H9 (cell line): Measurements from ENCODE around the gene SP2. TPM values are rescaled to one million over a fixed set of nuclear protein-coding genes. Genes with fewer than 3 reads are reported as not detected.

ENCODE experiments used
- DNase-seq: peaks from one replicate; pipeline ENCODE4 v3.0.0-alpha.2; 2017
- H2AFZ ChIP-seq: one replicate; pipeline ENCODE4 v1.6.1; 2013; ENCODE audit warnings: mild to moderate bottlenecking, low read length, control low read depth, moderate library complexity
- H2AK5ac ChIP-seq: 2 replicates; pipeline ENCODE4 v1.6.1; 2013; ENCODE audit warnings: low read length, control low read depth, mixed read lengths; ENCODE audit not compliant: insufficient read length
- H2BK120ac ChIP-seq: one replicate; pipeline ENCODE4 v1.6.1; 2013; ENCODE audit warnings: low read depth, mild to moderate bottlenecking, low read length, control low read depth, inconsistent platforms; ENCODE audit not compliant: poor library complexity, severe bottlenecking
- H2BK12ac ChIP-seq: 2 replicates; pipeline ENCODE4 v1.6.1; 2013; ENCODE audit warnings: low read length, control low read depth, mixed read lengths, low read depth; ENCODE audit not compliant: insufficient read length
- H2BK15ac ChIP-seq: 2 replicates; pipeline ENCODE4 v1.6.1; 2013; ENCODE audit warnings: low read depth, low read length, control low read depth
- H2BK20ac ChIP-seq: one replicate; pipeline ENCODE4 v1.6.1; 2013; ENCODE audit warnings: low read depth, mild to moderate bottlenecking, low read length, control low read depth, inconsistent platforms; ENCODE audit not compliant: poor library complexity, severe bottlenecking
- H2BK5ac ChIP-seq: 2 replicates; pipeline ENCODE4 v1.6.1; 2013; ENCODE audit warnings: low read length, control low read depth, mixed read lengths; ENCODE audit not compliant: insufficient read length
- H3K14ac ChIP-seq: 2 replicates; pipeline ENCODE4 v1.6.1; 2013; ENCODE audit warnings: low read length, control low read depth; ENCODE audit not compliant: insufficient read depth
- H3K18ac ChIP-seq: 2 replicates; pipeline ENCODE4 v1.6.1; 2013; ENCODE audit warnings: low read depth, mild to moderate bottlenecking, mixed read lengths, low read length, control low read depth; ENCODE audit not compliant: insufficient read length
- H3K23ac ChIP-seq: 2 replicates; pipeline ENCODE4 v1.6.1; 2013; ENCODE audit warnings: low read length, control low read depth, mixed read lengths, low read depth; ENCODE audit not compliant: insufficient read length
- H3K23me2 ChIP-seq: 2 replicates; pipeline ENCODE4 v1.6.1; 2013; ENCODE audit warnings: low read depth, mild to moderate bottlenecking, mixed read lengths, low read length, control low read depth; ENCODE audit not compliant: insufficient read length, poor library complexity, severe bottlenecking
- H3K27ac ChIP-seq: 2 replicates; pipeline ENCODE4 v1.5.1; 2013; ENCODE audit warnings: low read length, control low read depth, mixed read lengths, low read depth; ENCODE audit not compliant: insufficient read length
- H3K27me3 ChIP-seq: 2 replicates; pipeline ENCODE4 v1.6.1; 2013; ENCODE audit warnings: low read length, control low read depth, inconsistent platforms; ENCODE audit not compliant: insufficient read depth
- H3K4ac ChIP-seq: 2 replicates; pipeline ENCODE4 v1.6.1; 2013; ENCODE audit warnings: low read depth, mild to moderate bottlenecking, control low read depth, inconsistent platforms, low read length, moderate library complexity
- H3K4me1 ChIP-seq: 2 replicates; pipeline ENCODE4 v1.6.1; 2013; ENCODE audit warnings: low read length, control low read depth, inconsistent platforms; ENCODE audit not compliant: insufficient read depth
- H3K4me2 ChIP-seq: 2 replicates; pipeline ENCODE4 v1.6.1; 2013; ENCODE audit warnings: low read length, control low read depth, mixed read lengths; ENCODE audit not compliant: insufficient read length, insufficient read depth
- H3K56ac ChIP-seq: 2 replicates; pipeline ENCODE4 v1.6.1; 2013; ENCODE audit warnings: low read depth, mild to moderate bottlenecking, mixed read lengths, low read length, control low read depth; ENCODE audit not compliant: insufficient read length
- H3K79me1 ChIP-seq: 2 replicates; pipeline ENCODE4 v1.6.1; 2013; ENCODE audit warnings: low read depth, mild to moderate bottlenecking, moderate library complexity, low read length, control low read depth, inconsistent platforms; ENCODE audit not compliant: insufficient read depth, poor library complexity, severe bottlenecking
- H3K79me2 ChIP-seq: 2 replicates; pipeline ENCODE4 v1.6.1; 2013; ENCODE audit warnings: low read length, control low read depth, inconsistent platforms; ENCODE audit not compliant: insufficient read depth
- H3K9ac ChIP-seq: 2 replicates; pipeline ENCODE4 v1.6.1; 2013; ENCODE audit warnings: low read length, control low read depth, mixed read lengths; ENCODE audit not compliant: insufficient read length; ENCODE audit errors: extremely low read depth
- H3K9me3 ChIP-seq: one replicate; pipeline ENCODE4 v1.6.1; 2013; ENCODE audit warnings: low read depth, low read length, inconsistent platforms; ENCODE audit not compliant: control insufficient read depth
- H3T11ph ChIP-seq: one replicate; pipeline ENCODE4 v1.6.1; 2013; ENCODE audit warnings: mild to moderate bottlenecking, low read length, control low read depth, inconsistent platforms
- H4K20me1 ChIP-seq: one replicate; pipeline ENCODE4 v1.6.1; 2013; ENCODE audit not compliant: control insufficient read depth, insufficient read length, insufficient read depth
- H4K5ac ChIP-seq: 2 replicates; pipeline ENCODE4 v1.6.1; 2013; ENCODE audit warnings: low read depth, mild to moderate bottlenecking, mixed read lengths, low read length, control low read depth; ENCODE audit not compliant: insufficient read length
- H4K8ac ChIP-seq: replicated peaks from 2 replicates; pipeline ENCODE4 v1.6.1; 2013; ENCODE audit warnings: low read length, control low read depth, mixed read lengths, low read depth; ENCODE audit not compliant: insufficient read length
- H4K91ac ChIP-seq: 2 replicates; pipeline ENCODE4 v1.6.1; 2013; ENCODE audit warnings: low read depth, mild to moderate bottlenecking, moderate library complexity, mixed read lengths, low read length, control low read depth; ENCODE audit not compliant: insufficient read length
- H3K27ac Mint-ChIP-seq, 3 experiments: 2 replicates in 2 of 3; 3 replicates in 1 of 3; pipeline ENCODE4 v1.8.0; 2020 to 2021; ENCODE audit warnings: mixed read lengths in 3 of 3, mild to moderate bottlenecking in 1 of 3, moderate library complexity in 1 of 3
- H3K27me3 Mint-ChIP-seq: 2 replicates; pipeline ENCODE4 v1.8.0; 2021; ENCODE audit warnings: low read depth, mild to moderate bottlenecking, moderate library complexity, mixed read lengths
- H3K36me3 Mint-ChIP-seq, 3 experiments: 2 replicates in 2 of 3; 3 replicates in 1 of 3; pipeline ENCODE4 v1.8.0; 2020 to 2021; ENCODE audit warnings: low read depth in 3 of 3, mixed read lengths in 3 of 3; ENCODE audit not compliant: insufficient read depth in 1 of 3
- H3K4me1 Mint-ChIP-seq, 2 experiments: 2 replicates each; pipeline ENCODE4 v1.8.0; 2020; ENCODE audit warnings: mixed read lengths in 2 of 2
- H3K4me3 Mint-ChIP-seq, 2 experiments: 2 replicates in 1 of 2; 3 replicates in 1 of 2; pipeline ENCODE4 v1.8.0; 2020 to 2021; ENCODE audit warnings: mild to moderate bottlenecking in 2 of 2, mixed read lengths in 2 of 2, moderate library complexity in 1 of 2
- H3K9me3 Mint-ChIP-seq, 2 experiments: 2 replicates in 1 of 2; 3 replicates in 1 of 2; pipeline ENCODE4 v1.8.0; 2020; ENCODE audit warnings: mild to moderate bottlenecking in 2 of 2, mixed read lengths in 2 of 2, moderate library complexity in 1 of 2
- WGBS: extraction: QIAGEN DNeasy Blood & Tissue Kit; methylation state at CpG from one replicate; pipeline ENCODE4 v1.1.7; 2013; ENCODE audit warnings: missing lambda C conversion rate, low lambda C conversion rate, mixed read lengths; ENCODE audit not compliant: insufficient read length; ENCODE audit errors: extremely low coverage; 5-methylcytosine and 5-hydroxymethylcytosine counted together
- total RNA-seq: library from RNA; stranded (reverse); gene quantifications from 2 replicates; pipeline ENCODE4 v1.2.1, GENCODE V29; 2021
- TF ChIP-seq, protein P1 (sequence below): fragments of 200-600 bp; sonication (generic); conservative IDR thresholded peaks from 3 replicates; pipeline ENCODE4 v1.8.0; 2021; ENCODE audit warnings: antibody characterized with exemption, mild to moderate bottlenecking

SP2 gene
- total RNA-seq, 1 experiment from 2014 or later: 19.3 TPM

DNA sequence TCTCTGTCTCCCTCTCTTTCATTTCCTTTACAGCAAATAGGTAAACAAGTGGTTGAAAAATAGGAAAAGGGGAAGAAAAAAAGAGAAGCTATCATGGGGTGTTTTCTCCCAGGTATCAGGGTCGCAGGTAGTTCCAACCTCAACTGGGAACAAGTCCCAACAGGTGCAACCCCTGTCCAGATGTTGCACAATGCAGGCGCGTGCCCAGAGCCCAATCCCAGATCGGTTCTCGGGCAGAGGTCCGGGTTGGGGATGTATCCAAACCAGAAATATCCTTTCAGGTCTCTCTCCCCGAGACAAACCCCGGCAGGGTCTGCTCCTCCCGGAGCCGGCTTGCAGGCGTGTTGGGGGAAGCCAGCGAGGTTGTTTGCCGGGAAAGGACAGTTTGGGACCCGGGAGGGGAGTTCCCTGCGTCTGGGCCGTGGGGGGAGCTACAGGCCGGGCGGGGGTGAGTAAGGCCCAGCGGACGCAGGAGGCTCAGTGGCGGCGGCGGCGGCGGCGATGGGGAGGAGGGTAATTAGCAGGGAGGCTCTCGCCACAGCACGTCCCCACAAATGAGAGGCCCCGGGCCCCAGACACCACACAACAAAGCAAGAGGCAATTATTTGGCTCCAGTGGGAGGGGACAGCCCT lies 23.9 kb upstream of the SP2 start:
- H2AK5ac ChIP-seq: no peak overlapping the region
- no peak overlapping the region for H3K27ac ChIP-seq
- DNase-seq: peak; percentile 64
- no CpG with 5 or more reads among the region's 29 CpGs for WGBS
- H2BK120ac ChIP-seq: no peak overlapping the region
- no peaks in the 10 kb centered on the region for H3K79me1 ChIP-seq
- peaks cover 7% of the 10 kb centered on the region; the same call in 1 of the 2 replicates for H3K27me3 ChIP-seq
- no peak overlapping the region for H3K14ac ChIP-seq
- Mint-ChIP-seq H3K4me1 (peaks cover 48 to 56% of the 10 kb centered on the region in 2 experiments), H3K36me3 (no peaks in the 10 kb centered on the region), H3K4me3 (peak overlapping the region; percentile 56 to 76), H3K9me3 (no peaks in the 10 kb centered on the region; a peak in 1 of 5 replicates), H3K27ac (no peak overlapping the region), H3K27me3 (peaks cover 83% of the 10 kb centered on the region)
- H4K20me1 ChIP-seq: no peaks in the 10 kb centered on the region
- TF ChIP-seq, protein P1, sequence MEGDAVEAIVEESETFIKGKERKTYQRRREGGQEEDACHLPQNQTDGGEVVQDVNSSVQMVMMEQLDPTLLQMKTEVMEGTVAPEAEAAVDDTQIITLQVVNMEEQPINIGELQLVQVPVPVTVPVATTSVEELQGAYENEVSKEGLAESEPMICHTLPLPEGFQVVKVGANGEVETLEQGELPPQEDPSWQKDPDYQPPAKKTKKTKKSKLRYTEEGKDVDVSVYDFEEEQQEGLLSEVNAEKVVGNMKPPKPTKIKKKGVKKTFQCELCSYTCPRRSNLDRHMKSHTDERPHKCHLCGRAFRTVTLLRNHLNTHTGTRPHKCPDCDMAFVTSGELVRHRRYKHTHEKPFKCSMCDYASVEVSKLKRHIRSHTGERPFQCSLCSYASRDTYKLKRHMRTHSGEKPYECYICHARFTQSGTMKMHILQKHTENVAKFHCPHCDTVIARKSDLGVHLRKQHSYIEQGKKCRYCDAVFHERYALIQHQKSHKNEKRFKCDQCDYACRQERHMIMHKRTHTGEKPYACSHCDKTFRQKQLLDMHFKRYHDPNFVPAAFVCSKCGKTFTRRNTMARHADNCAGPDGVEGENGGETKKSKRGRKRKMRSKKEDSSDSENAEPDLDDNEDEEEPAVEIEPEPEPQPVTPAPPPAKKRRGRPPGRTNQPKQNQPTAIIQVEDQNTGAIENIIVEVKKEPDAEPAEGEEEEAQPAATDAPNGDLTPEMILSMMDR: no peak
- H2BK15ac ChIP-seq: no peak overlapping the region
- H3K4ac ChIP-seq: no peak overlapping the region
- H3K9ac ChIP-seq: no peak overlapping the region
- no peak overlapping the region for H3K23ac ChIP-seq
- no peak overlapping the region for H3K56ac ChIP-seq
- peak overlapping the region; percentile 56 for H3K4me2 ChIP-seq
- H4K8ac ChIP-seq: no peak overlapping the region
- no peak overlapping the region for H2AFZ ChIP-seq
- no peaks in the 10 kb centered on the region for H3K9me3 ChIP-seq
- H3K4me1 ChIP-seq: peaks cover 7% of the 10 kb centered on the region; the same call in 1 of the 2 replicates
- H2BK12ac ChIP-seq: no peak overlapping the region
- no peaks in the 10 kb centered on the region for H3K79me2 ChIP-seq
- H3K18ac ChIP-seq: no peak overlapping the region
- H2BK5ac ChIP-seq: no peak overlapping the region
- no peak overlapping the region for H4K5ac ChIP-seq
- H3T11ph ChIP-seq: no peak overlapping the region
- no peak overlapping the region for H4K91ac ChIP-seq
- no peak overlapping the region for H2BK20ac ChIP-seq
- peaks cover 11% of the 10 kb centered on the region for H3K23me2 ChIP-seq
